Mammary epithelial cell (primary cell): ENCODE data around the gene NUP62.

Experiments used
- EZH2 ChIP-seq: IDR thresholded peaks from 2 replicates; pipeline ENCODE4 v1.6.1; 2012; ENCODE audit warnings: low read length, inconsistent platforms, borderline replicate concordance
- TF ChIP-seq, protein P1 (sequence below), 2 donors: IDR thresholded peaks in 1 of 2; conservative IDR thresholded peaks in 1 of 2; 2 replicates each; pipeline ENCODE4 v1.5.1; 2011 to 2012; ENCODE audit warnings: inconsistent platforms in 2 of 2, low read length in 2 of 2, mild to moderate bottlenecking in 2 of 2, control low read depth in 1 of 2, low read depth in 1 of 2; ENCODE audit not compliant: insufficient read depth in 1 of 2; ENCODE audit errors: extremely low read depth in 1 of 2

DNA sequence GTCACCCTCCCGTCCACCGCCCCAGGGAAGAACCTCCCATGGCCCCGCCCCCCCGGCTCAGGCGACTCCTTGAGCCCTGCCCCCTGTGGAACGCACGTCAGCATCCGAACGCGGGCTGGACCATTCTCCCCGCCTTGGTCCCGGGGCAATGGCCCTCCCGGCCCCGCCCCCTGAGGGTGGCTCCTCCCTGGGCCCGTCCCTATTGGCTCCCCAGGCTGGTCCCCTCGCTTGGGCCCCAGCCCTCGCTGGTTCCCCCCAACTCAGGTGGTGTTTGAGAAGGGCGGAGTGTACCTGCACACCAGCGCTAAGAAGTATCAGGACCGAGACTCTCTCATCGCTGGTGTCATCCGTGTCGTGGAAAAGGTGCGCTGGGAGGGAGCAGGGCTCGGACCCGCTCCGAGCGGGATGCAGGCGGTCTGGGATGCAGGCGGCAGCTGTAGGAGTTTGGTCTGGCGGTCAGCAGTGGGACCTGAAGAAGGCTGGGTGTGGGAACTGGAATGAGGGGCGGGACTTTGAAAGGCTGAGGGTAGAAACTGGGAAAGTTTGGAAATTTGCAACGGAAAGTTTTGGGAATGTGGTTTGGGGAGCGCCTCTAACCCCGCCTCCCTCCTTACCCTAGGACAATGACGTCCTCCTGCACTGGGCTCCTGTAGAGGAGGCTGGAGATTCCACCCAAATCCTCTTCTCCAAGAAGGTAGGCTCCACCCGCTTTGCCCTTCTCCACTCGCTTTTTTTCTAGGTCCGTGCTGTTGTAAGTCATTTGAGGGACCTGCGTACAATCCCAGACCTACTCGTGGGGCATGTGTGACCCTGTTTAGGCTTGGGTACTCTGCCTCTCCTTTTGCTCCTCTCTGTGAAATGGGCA lies 51.2 kb downstream of the NUP62 start:
- TF ChIP-seq, protein P1, sequence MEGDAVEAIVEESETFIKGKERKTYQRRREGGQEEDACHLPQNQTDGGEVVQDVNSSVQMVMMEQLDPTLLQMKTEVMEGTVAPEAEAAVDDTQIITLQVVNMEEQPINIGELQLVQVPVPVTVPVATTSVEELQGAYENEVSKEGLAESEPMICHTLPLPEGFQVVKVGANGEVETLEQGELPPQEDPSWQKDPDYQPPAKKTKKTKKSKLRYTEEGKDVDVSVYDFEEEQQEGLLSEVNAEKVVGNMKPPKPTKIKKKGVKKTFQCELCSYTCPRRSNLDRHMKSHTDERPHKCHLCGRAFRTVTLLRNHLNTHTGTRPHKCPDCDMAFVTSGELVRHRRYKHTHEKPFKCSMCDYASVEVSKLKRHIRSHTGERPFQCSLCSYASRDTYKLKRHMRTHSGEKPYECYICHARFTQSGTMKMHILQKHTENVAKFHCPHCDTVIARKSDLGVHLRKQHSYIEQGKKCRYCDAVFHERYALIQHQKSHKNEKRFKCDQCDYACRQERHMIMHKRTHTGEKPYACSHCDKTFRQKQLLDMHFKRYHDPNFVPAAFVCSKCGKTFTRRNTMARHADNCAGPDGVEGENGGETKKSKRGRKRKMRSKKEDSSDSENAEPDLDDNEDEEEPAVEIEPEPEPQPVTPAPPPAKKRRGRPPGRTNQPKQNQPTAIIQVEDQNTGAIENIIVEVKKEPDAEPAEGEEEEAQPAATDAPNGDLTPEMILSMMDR (conservative IDR thresholded peaks at IDR 0.05 in 1 of 2, IDR thresholded peaks at IDR 0.05 in 1 of 2; ENCODE audit: extremely low read depth in 1 of 2, insufficient read depth in 1 of 2, low read depth in 1 of 2, low read length in 2 of 2), result no peak
- no peak for TF ChIP-seq EZH2
